ENCODE measurements around the gene PPP1R37. TPM values are rescaled to one million over a fixed set of nuclear protein-coding genes. Genes with fewer than 3 reads are reported as not detected.

The PPP1R37 gene
- total and polyA plus RNA-seq, 4 donors: 7.1 to 22.7 (median 14.4) TPM

DNA sequence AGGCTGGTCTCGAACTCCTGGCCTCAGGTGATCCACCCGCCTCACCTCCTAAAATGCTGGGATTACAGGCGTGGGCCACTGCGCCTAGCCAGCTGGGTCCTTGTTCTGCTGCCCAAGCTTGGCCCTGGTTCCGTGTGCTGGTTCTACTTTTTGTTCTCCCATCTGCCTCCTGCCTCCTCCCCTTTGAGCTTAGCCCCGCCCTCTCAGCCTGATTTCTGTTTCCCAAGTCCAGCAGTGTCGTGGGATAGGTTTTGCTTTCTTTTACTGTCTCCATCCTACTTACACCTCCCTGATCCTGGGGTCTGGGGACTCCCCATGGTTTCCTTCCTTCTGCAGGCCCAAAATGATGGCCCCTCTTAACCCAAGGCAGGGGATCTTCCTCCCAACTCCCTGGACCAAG is 88.0 kb downstream of the PPP1R37 start:
- Histone ChIP-seq H3K36me3 (ENCODE audit: control insufficient read depth in 1 of 2, insufficient read depth in 2 of 2, low read length in 1 of 2) (no peaks in the 10 kb centered on the region), H3K27ac (ENCODE audit: low read depth in 1 of 2, low read length in 2 of 2) (no peak overlapping the region), H3K27me3 (ENCODE audit: control insufficient read depth in 1 of 2, insufficient read depth in 2 of 2, low read length in 1 of 2) (no peaks in the 10 kb centered on the region), H3K4me1 (ENCODE audit: control insufficient read depth in 1 of 2, insufficient read depth in 2 of 2, low read length in 2 of 2) (peaks cover 0 to 2% of the 10 kb centered on the region in 2 donors), H3K4me3 (ENCODE audit: low read length in 2 of 2) (no peak overlapping the region), H3K9me3 (ENCODE audit: control insufficient read depth, low read length) (no peaks in the 10 kb centered on the region)
- intact Hi-C loops (cut with DNase I): no loop called here
- ATAC-seq (ENCODE audit: low FRiP score) (no peak), DNase-seq (peak in 1 of 2 donors; percentile 32)
- 80 to 82% methylated on average over 7 of the region's 7 CpGs for WGBS, 2 donors

DNA sequence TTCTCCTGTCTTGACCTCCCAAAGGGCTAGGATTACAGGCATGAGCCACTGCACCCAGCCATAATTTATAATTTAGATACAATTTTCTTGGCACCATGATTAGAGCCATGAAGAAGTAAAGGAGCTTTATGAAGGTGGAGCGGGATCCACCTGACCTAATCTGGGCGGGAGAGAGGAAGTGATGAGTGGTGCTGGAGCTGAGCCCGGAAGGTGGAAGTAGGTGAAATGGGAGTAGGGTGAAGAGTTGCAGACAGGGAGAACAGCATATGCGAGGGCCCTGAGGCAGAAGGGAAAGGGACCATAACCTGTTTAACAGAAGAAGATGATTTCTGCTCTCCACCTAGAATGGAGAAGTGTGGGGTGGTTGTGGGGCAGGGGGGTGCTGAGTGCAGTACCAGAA is 89.8 kb downstream of the PPP1R37 start:
- Histone ChIP-seq H3K4me3 (ENCODE audit: low read length in 2 of 2) (no peak overlapping the region), H3K36me3 (ENCODE audit: control insufficient read depth in 1 of 2, insufficient read depth in 2 of 2, low read length in 1 of 2) (no peaks in the 10 kb centered on the region), H3K4me1 (ENCODE audit: control insufficient read depth in 1 of 2, insufficient read depth in 2 of 2, low read length in 2 of 2) (peaks cover 0 to 2% of the 10 kb centered on the region in 2 donors), H3K27me3 (ENCODE audit: control insufficient read depth in 1 of 2, insufficient read depth in 2 of 2, low read length in 1 of 2) (no peaks in the 10 kb centered on the region), H3K9me3 (ENCODE audit: control insufficient read depth, low read length) (no peaks in the 10 kb centered on the region), H3K27ac (ENCODE audit: low read depth in 1 of 2, low read length in 2 of 2) (no peak overlapping the region)
- no peak for DNase-seq
- 93% methylated on average over 4 of the region's 4 CpGs for WGBS, 2 donors
- intact Hi-C loops (cut with DNase I): no loop called here
- no peak for ATAC-seq (ENCODE audit: low FRiP score)

DNA sequence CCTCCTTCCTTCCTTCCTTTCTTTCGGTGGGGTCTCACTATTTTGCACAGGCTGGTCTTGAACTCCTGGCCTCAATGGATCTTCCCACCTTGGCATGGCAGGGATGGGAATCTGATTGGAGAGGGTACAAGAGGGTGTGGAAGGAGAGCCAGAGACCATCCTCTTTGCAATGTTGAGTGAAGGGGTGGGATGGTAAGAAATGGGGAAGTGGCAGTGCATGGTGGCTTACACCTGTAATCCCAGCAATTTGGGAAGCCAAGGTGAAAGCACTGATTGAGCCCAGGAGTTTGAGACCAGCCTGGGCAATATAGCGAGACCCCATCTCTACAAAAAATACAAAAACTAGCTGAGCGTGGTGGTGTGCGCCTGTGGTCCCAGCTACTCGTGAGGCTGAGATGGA is 91.1 kb downstream of the PPP1R37 start:
- H3K36me3 ChIP-seq (ENCODE audit: control insufficient read depth in 1 of 2, insufficient read depth in 2 of 2, low read length in 1 of 2): no peaks in the 10 kb centered on the region
- H3K27ac ChIP-seq (ENCODE audit: low read depth in 1 of 2, low read length in 2 of 2): no peak overlapping the region
- WGBS, 2 donors: 93 to 94% methylated on average over 5 of the region's 5 CpGs
- H3K9me3 ChIP-seq (ENCODE audit: control insufficient read depth, low read length): no peaks in the 10 kb centered on the region
- H3K27me3 ChIP-seq (ENCODE audit: control insufficient read depth in 1 of 2, insufficient read depth in 2 of 2, low read length in 1 of 2): no peaks in the 10 kb centered on the region
- intact Hi-C loops (cut with DNase I): no loop called here
- DNase-seq: no peak
- no peak for ATAC-seq (ENCODE audit: low FRiP score)
- peaks cover 0 to 2% of the 10 kb centered on the region in 2 donors for H3K4me1 ChIP-seq (ENCODE audit: control insufficient read depth in 1 of 2, insufficient read depth in 2 of 2, low read length in 2 of 2)
- H3K4me3 ChIP-seq (ENCODE audit: low read length in 2 of 2): no peak overlapping the region

DNA sequence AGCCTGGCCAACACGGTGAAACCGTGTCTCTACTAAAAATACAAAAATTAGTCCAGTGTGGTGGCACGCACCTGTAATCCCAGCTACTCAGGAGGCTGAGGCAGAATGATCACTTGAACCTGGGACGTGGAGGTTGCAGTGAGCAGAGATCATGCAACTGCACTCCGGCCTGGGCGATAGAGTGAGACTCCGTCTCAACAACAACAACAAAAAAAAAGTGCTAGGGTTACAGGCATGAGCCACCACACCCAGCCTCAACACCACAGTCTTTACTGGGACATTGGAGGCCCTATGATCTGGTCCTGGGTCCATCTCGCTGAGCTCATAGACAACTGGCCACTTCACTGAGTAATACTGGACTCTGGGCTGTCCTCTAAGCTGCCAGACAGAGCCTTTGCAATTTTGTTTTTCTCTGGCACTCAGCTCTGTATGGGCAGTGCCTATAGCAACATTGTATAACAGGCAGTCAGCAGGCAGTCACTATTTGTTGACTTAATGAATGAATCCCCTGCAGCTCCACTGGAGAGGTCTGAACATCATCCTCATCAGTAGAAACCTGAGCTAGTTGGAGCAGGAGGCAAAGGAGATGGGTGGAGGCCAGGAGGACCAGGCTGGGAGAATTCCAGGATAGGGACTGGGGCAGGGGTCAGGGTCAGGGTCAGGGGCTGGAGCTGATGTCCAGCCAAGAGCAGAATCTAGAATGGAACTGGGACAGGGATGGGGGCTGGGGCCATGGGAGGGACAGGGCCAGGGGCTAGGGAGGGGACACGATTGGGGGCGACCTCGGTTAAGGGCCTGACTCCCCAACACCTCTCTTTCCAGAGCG is 93.7 kb downstream of the PPP1R37 start:
- Histone ChIP-seq H3K27me3 (ENCODE audit: control insufficient read depth in 1 of 2, insufficient read depth in 2 of 2, low read length in 1 of 2) (no peaks in the 10 kb centered on the region), H3K36me3 (ENCODE audit: control insufficient read depth in 1 of 2, insufficient read depth in 2 of 2, low read length in 1 of 2) (no peaks in the 10 kb centered on the region), H3K27ac (ENCODE audit: low read depth in 1 of 2, low read length in 2 of 2) (no peak overlapping the region), H3K4me1 (ENCODE audit: control insufficient read depth in 1 of 2, insufficient read depth in 2 of 2, low read length in 2 of 2) (no peaks in the 10 kb centered on the region), H3K9me3 (ENCODE audit: control insufficient read depth, low read length) (no peaks in the 10 kb centered on the region), H3K4me3 (ENCODE audit: low read length in 2 of 2) (no peak overlapping the region)
- intact Hi-C loops (cut with DNase I): no loop called here
- WGBS, 2 donors: 82 to 87% methylated on average over 12 of the region's 12 CpGs
- no peak for ATAC-seq (ENCODE audit: low FRiP score)
- no peak for DNase-seq

DNA sequence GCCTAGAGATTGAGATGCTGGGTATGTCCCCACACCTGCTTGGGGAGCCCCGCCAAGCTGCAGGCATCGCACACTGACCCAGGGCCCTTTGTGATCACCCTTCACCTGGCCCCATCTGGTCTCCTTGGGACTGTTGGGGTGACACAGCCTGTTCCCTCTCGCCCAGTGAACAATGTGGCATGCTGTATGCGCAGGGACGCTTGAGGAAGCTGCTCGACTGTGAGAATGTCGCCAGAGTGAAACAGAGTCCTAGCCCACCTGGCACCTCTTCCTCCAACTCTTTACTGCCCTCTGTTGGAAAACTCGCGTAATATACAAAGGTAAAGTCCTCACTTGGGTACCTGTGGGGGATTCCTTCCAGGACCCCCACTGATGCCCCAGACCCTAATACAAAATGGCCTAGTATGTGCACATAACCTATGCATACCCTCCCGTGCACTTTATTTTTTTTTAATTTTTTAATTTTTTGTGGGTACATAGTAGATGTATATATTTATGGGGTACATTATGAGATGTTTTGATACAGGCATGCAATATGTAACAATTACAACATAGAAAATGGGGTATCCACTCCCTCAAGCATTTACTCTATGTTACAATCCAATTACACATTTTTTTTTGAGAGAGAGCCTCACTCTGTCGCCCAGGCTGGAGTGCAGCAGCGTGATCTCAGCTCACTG is 94.6 kb downstream of the PPP1R37 start:
- ATAC-seq (ENCODE audit: low FRiP score) (no peak), DNase-seq (no peak)
- intact Hi-C loops (cut with DNase I): no loop called here
- no peaks in the 10 kb centered on the region for H3K4me1 ChIP-seq (ENCODE audit: control insufficient read depth in 1 of 2, insufficient read depth in 2 of 2, low read length in 2 of 2)
- H3K9me3 ChIP-seq (ENCODE audit: control insufficient read depth, low read length): no peaks in the 10 kb centered on the region
- no peak overlapping the region for H3K27ac ChIP-seq (ENCODE audit: low read depth in 1 of 2, low read length in 2 of 2)
- H3K27me3 ChIP-seq (ENCODE audit: control insufficient read depth in 1 of 2, insufficient read depth in 2 of 2, low read length in 1 of 2): no peaks in the 10 kb centered on the region
- WGBS, 2 donors: 55 to 57% methylated on average over 12 of the region's 12 CpGs
- H3K36me3 ChIP-seq (ENCODE audit: control insufficient read depth in 1 of 2, insufficient read depth in 2 of 2, low read length in 1 of 2): no peaks in the 10 kb centered on the region
- no peak overlapping the region for H3K4me3 ChIP-seq (ENCODE audit: low read length in 2 of 2)

DNA sequence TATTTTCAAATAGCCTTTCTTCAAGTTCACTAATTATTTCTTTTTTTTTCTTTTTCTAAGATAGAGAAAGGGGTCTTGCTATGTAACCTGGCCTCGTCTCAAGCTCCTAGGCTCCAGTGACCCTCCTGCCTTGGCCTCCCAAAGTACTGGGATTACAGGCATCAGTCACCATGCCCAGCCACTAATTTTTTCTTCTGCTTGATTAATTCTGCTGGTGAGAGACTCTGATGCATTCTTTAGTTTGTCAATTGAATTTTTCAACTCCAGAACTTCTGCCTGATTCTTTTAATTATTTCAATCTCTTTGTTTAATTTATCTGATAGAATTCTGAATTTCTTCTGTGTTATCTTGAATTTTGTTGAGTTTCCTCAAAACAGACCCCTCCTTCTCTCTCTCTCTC is 97.0 kb downstream of the PPP1R37 start:
- Histone ChIP-seq H3K36me3 (ENCODE audit: control insufficient read depth in 1 of 2, insufficient read depth in 2 of 2, low read length in 1 of 2) (no peaks in the 10 kb centered on the region), H3K9me3 (ENCODE audit: control insufficient read depth, low read length) (no peaks in the 10 kb centered on the region), H3K4me3 (ENCODE audit: low read length in 2 of 2) (no peak overlapping the region), H3K4me1 (ENCODE audit: control insufficient read depth in 1 of 2, insufficient read depth in 2 of 2, low read length in 2 of 2) (no peaks in the 10 kb centered on the region), H3K27ac (ENCODE audit: low read depth in 1 of 2, low read length in 2 of 2) (no peak overlapping the region), H3K27me3 (ENCODE audit: control insufficient read depth in 1 of 2, insufficient read depth in 2 of 2, low read length in 1 of 2) (no peaks in the 10 kb centered on the region)
- intact Hi-C loops (cut with DNase I): no loop called here
- ATAC-seq (ENCODE audit: low FRiP score): no peak
- no peak for DNase-seq
- WGBS, 2 donors: 85 to 100% methylated on average over 1 of the region's 1 CpG

DNA sequence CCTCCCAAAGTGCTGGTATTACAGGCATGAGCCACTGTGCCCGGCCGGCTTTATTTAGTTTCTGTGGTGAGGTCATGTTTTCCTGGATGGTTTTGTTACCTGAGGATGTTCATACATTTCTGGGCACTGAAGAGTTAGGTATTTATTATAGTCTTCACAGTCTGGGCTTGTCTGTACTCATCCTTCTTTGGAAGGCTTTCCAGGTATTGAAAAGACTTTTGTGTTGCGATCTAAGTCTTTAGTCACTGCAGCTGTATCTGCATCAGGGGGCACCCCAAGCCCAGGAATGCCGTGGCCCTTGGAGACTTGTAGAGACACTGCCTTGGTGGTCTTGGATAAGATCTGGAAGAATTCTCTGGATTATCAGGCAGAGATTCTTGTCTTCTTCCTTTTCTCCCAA is 98.4 kb downstream of the PPP1R37 start:
- intact Hi-C loops (cut with DNase I): no loop called here
- DNase-seq: no peak
- H3K9me3 ChIP-seq (ENCODE audit: control insufficient read depth, low read length): no peaks in the 10 kb centered on the region
- H3K27me3 ChIP-seq (ENCODE audit: control insufficient read depth in 1 of 2, insufficient read depth in 2 of 2, low read length in 1 of 2): no peaks in the 10 kb centered on the region
- no peak for ATAC-seq (ENCODE audit: low FRiP score)
- no peak overlapping the region for H3K4me3 ChIP-seq (ENCODE audit: low read length in 2 of 2)
- 95 to 96% methylated on average over 4 of the region's 4 CpGs for WGBS, 2 donors
- no peaks in the 10 kb centered on the region for H3K36me3 ChIP-seq (ENCODE audit: control insufficient read depth in 1 of 2, insufficient read depth in 2 of 2, low read length in 1 of 2)
- H3K4me1 ChIP-seq (ENCODE audit: control insufficient read depth in 1 of 2, insufficient read depth in 2 of 2, low read length in 2 of 2): no peaks in the 10 kb centered on the region
- no peak overlapping the region for H3K27ac ChIP-seq (ENCODE audit: low read depth in 1 of 2, low read length in 2 of 2)

DNA sequence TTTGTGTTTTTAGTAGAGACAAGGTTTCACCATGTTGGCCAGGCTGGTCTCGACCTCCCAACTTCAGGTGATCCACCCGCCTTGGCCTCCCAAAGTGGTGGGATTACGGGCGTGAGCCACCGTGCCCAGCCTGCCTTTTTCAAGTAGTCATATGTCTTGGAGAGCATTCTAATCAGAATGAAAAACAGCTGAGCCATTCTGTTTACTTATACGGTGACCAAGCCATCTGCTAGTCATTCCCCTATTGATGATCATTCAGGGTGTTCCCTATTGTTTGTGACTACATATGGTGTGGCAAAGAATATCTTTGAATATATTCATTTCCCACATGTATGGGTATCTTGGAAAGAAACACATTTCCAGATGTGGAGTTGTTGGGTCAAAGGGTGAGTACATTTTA is 102.8 kb downstream of the PPP1R37 start:
- intact Hi-C loops (cut with DNase I): no loop called here
- ATAC-seq (ENCODE audit: low FRiP score) (no peak), DNase-seq (no peak)
- Histone ChIP-seq H3K27ac (ENCODE audit: low read depth in 1 of 2, low read length in 2 of 2) (no peak overlapping the region), H3K36me3 (ENCODE audit: control insufficient read depth in 1 of 2, insufficient read depth in 2 of 2, low read length in 1 of 2) (no peaks in the 10 kb centered on the region), H3K9me3 (ENCODE audit: control insufficient read depth, low read length) (no peaks in the 10 kb centered on the region), H3K27me3 (ENCODE audit: control insufficient read depth in 1 of 2, insufficient read depth in 2 of 2, low read length in 1 of 2) (no peaks in the 10 kb centered on the region), H3K4me1 (ENCODE audit: control insufficient read depth in 1 of 2, insufficient read depth in 2 of 2, low read length in 2 of 2) (no peaks in the 10 kb centered on the region), H3K4me3 (ENCODE audit: low read length in 2 of 2) (no peak overlapping the region)
- WGBS, 2 donors: 90% methylated on average over 6 of the region's 6 CpGs
